CD4-positive, alpha-beta T cell (primary cell): ENCODE results near the gene HLCS. TPM values are rescaled to one million over a fixed set of nuclear protein-coding genes. Genes with fewer than 3 reads are reported as not detected.
A peak's percentile ranks its signal among the peaks of the same experiment; 100 is the strongest.

Experiments used
- ATAC-seq: fragments of 200-7000 bp; cut with Tn5 transposase; one replicate; pipeline ENCODE4 v1.10.0; 2022; ENCODE audit warnings: mild to moderate bottlenecking; ENCODE audit not compliant: poor library complexity
- CTCF ChIA-PET: fragments of 350-600 bp; sonication (Branson Sonifier 250); formaldehyde crosslinking; loops from one replicate; lab custom pipeline; 2021; ENCODE audit warnings: antibody characterized with exemption, inconsistent platforms; lab: Charles Lee
- POLR2A ChIA-PET: fragments of 350-600 bp; sonication (Branson Sonifier 250); formaldehyde crosslinking; loops from one replicate; lab custom pipeline; 2021; ENCODE audit warnings: antibody characterized with exemption, inconsistent platforms; lab: Charles Lee
- DNase-seq, 14 experiments: peaks; one replicate each; pipeline ENCODE4 v3.0.0-alpha.2; 2013 to 2020; ENCODE audit warnings: mixed read lengths in 2 of 14
- H3K27ac ChIP-seq, 2 donors: one replicate each; pipeline versions ENCODE4 v1.5.1 to v1.7.0; 2013; ENCODE audit warnings: low read length in 2 of 2, low read depth in 1 of 2, mild to moderate bottlenecking in 1 of 2
- H3K27me3 ChIP-seq, 2 experiments: 1 replicate in 1 of 2; 2 replicates in 1 of 2; pipeline versions ENCODE4 v1.6.1 to v1.7.0; 2013; ENCODE audit warnings: low read length in 2 of 2, control low read depth in 1 of 2, mild to moderate bottlenecking in 1 of 2, moderate library complexity in 1 of 2; ENCODE audit not compliant: insufficient read depth in 2 of 2, control insufficient read depth in 1 of 2
- H3K36me3 ChIP-seq: one replicate; pipeline ENCODE4 v1.6.1; 2013; ENCODE audit warnings: low read length, control low read depth; ENCODE audit not compliant: insufficient read depth
- H3K4me1 ChIP-seq: one replicate; pipeline ENCODE4 v1.6.1; 2013; ENCODE audit warnings: low read length, control low read depth; ENCODE audit not compliant: insufficient read depth
- H3K4me3 ChIP-seq: one replicate; pipeline ENCODE4 v1.5.1; 2013; ENCODE audit warnings: mild to moderate bottlenecking, low read length, moderate library complexity
- H3K9me3 ChIP-seq, 2 experiments: 1 replicate in 1 of 2; 2 replicates in 1 of 2; pipeline versions ENCODE4 v1.6.1 to v1.7.0; 2013; ENCODE audit warnings: low read length in 2 of 2, mild to moderate bottlenecking in 2 of 2, control low read depth in 1 of 2, moderate library complexity in 1 of 2; ENCODE audit not compliant: control insufficient read depth in 1 of 2, insufficient read depth in 1 of 2
- H3K27ac Mint-ChIP-seq: one replicate; pipeline ENCODE4 v1.8.0; 2020; ENCODE audit warnings: mixed read lengths
- H3K27me3 Mint-ChIP-seq: one replicate; pipeline ENCODE4 v1.8.0; 2021; ENCODE audit warnings: mixed read lengths
- H3K36me3 Mint-ChIP-seq: one replicate; pipeline ENCODE4 v1.8.0; 2021; ENCODE audit warnings: low read depth, mixed read lengths
- H3K4me1 Mint-ChIP-seq: one replicate; pipeline ENCODE4 v1.8.0; 2021; ENCODE audit warnings: low read depth, mixed read lengths
- H3K4me3 Mint-ChIP-seq: one replicate; pipeline ENCODE4 v1.8.0; 2020; ENCODE audit warnings: mild to moderate bottlenecking, mixed read lengths
- H3K9me3 Mint-ChIP-seq: one replicate; pipeline ENCODE4 v1.8.0; 2020; ENCODE audit warnings: mixed read lengths
- intact Hi-C, 2 experiments: fragments of 100-400 bp; cut with DNase I in 1 of 2; cut with micrococcal nuclease in 1 of 2; formaldehyde crosslinking; loops; one replicate each; pipeline versions ENCODE4 v1.15.1 to v1.9.0; 2023 to 2025; cut with DNase I, micrococcal nuclease
- total RNA-seq, 174 experiments: library from RNA in 2 of 174; stranded (reverse) in 2 of 174; gene quantifications; one replicate each; pipeline ENCODE4 v1.2.3 and lab custom pipeline; 2021 to 2026
- TF ChIP-seq, protein P1 (sequence below): fragments of 200-600 bp; IDR thresholded peaks from one replicate; pipeline ENCODE4 v1.8.0; 2022; ENCODE audit warnings: antibody characterized with exemption, mild to moderate bottlenecking

Gene HLCS
- total RNA-seq, 2 experiments from 2014 or later = 8.1 to 10.0 TPM

DNA sequence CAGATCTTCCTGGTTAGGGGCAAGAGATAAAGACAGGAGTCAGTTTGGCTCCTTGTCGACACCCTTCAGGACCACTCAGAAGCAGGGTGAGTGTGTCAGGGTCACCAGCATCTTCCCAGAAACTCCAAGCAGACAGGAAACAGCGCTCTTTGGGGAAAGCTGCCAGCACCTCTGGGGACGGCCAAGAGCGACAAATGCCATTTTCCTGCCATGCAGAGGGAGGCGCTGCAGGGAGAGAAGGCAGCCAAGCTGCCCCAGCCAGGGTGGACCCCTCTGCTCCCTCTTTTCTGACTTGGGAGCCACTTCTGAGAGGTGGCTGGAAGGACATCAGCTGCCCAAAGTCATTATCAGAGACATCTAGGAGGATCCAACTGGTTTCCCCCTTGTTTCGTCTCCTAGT lies 238.6 kb downstream of the HLCS start:
- intact Hi-C loops = no loop called here
- Histone ChIP-seq H3K4me1 (no peaks in the 10 kb centered on the region), H3K4me3 (no peak overlapping the region), H3K27ac (no peak overlapping the region), H3K27me3 (peaks cover 0 to 2% of the 10 kb centered on the region in 2 experiments), H3K36me3 (no peaks in the 10 kb centered on the region), H3K9me3 (peaks cover 0 to 6% of the 10 kb centered on the region in 2 experiments)
- Mint-ChIP-seq H3K36me3 (no peaks in the 10 kb centered on the region), H3K4me1 (no peaks in the 10 kb centered on the region), H3K9me3 (no peaks in the 10 kb centered on the region), H3K27ac (no peak overlapping the region), H3K27me3 (peaks cover 36% of the 10 kb centered on the region), H3K4me3 (no peak overlapping the region)
- ChIA-PET POLR2A (no interaction called here), CTCF (no interaction called here)
- peak in 1 of 14 experiments; percentile 4 for DNase-seq
- no peak for ATAC-seq
- TF ChIP-seq, protein P1, sequence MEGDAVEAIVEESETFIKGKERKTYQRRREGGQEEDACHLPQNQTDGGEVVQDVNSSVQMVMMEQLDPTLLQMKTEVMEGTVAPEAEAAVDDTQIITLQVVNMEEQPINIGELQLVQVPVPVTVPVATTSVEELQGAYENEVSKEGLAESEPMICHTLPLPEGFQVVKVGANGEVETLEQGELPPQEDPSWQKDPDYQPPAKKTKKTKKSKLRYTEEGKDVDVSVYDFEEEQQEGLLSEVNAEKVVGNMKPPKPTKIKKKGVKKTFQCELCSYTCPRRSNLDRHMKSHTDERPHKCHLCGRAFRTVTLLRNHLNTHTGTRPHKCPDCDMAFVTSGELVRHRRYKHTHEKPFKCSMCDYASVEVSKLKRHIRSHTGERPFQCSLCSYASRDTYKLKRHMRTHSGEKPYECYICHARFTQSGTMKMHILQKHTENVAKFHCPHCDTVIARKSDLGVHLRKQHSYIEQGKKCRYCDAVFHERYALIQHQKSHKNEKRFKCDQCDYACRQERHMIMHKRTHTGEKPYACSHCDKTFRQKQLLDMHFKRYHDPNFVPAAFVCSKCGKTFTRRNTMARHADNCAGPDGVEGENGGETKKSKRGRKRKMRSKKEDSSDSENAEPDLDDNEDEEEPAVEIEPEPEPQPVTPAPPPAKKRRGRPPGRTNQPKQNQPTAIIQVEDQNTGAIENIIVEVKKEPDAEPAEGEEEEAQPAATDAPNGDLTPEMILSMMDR = no peak

DNA sequence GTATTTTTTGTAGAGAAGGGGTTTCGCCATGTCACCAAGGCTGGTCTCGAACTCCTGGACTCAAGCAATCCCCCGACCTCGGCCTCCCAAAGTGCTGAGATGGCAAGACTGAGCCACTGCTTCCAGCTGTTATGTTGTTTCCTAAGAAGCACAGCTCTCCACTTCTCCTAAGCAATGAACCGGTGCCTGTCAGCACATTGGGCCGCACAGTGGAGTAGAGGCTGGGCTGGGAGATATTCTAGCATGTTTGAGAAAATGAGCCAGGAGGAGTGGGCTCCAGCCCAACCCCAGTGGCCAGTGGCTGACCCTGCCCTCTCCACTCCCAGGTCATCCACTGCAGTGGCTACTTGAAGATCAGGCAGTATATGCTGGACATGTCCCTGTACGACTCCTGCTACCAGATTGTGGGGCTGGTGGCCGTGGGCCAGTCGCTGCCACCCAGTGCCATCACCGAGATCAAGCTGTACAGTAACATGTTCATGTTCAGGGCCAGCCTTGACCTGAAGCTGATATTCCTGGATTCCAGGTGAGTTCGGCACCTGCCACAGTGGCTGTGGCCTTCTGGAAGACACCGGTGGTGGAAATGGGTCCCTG lies 240.6 kb downstream of the HLCS start:
- peak in 1 of 14 experiments; percentile 30 for DNase-seq
- CTCF ChIA-PET = no interaction called here
- ATAC-seq = no peak

DNA sequence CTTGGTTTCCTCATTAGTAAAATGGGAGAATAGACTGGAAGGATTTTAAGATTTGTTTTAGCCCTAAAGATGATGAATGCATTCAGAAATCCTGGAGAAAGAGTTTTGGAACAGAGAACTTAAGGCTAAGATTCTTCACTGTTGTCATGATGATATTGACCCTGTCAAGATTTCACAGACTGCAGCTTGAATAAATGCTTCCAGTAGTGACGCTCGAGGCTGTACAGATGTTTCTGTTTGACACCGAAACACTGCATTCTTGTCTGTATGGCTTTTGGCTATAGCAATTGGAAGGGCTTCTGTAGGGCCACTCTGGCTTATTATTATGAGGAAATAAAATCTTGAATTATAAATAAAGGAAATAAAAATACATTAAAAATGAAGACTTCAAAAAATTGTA lies 241.8 kb downstream of the HLCS start:
- intact Hi-C loops = no loop called here
- H3K27me3 Mint-ChIP-seq = peaks cover 39% of the 10 kb centered on the region
- POLR2A ChIA-PET = no interaction called here

More for the DNA sequence above, 240.6 kb downstream of the HLCS start:
- intact Hi-C loops = no loop called here
- no peak overlapping the region for H3K27ac ChIP-seq
- no peaks in the 10 kb centered on the region for H3K4me1 ChIP-seq
- no peaks in the 10 kb centered on the region for H3K36me3 ChIP-seq
- Mint-ChIP-seq H3K9me3 (no peaks in the 10 kb centered on the region), H3K4me1 (no peaks in the 10 kb centered on the region), H3K36me3 (no peaks in the 10 kb centered on the region), H3K27ac (no peak overlapping the region), H3K4me3 (no peak overlapping the region), H3K27me3 (peaks cover 36% of the 10 kb centered on the region)
- POLR2A ChIA-PET = no interaction called here
- H3K27me3 ChIP-seq = no peaks in the 10 kb centered on the region
- TF ChIP-seq, protein P1 = no peak
- no peak overlapping the region for H3K4me3 ChIP-seq
- peaks cover 0 to 6% of the 10 kb centered on the region in 2 experiments for H3K9me3 ChIP-seq

More for the DNA sequence above, 241.8 kb downstream of the HLCS start:
- TF ChIP-seq, protein P1 = no peak
- Mint-ChIP-seq H3K27ac (no peak overlapping the region), H3K4me3 (no peak overlapping the region), H3K9me3 (no peaks in the 10 kb centered on the region), H3K36me3 (no peaks in the 10 kb centered on the region), H3K4me1 (no peaks in the 10 kb centered on the region)
- DNase-seq (no peak), ATAC-seq (no peak)
- no peaks in the 10 kb centered on the region for H3K36me3 ChIP-seq
- peaks cover 0 to 6% of the 10 kb centered on the region in 2 experiments for H3K9me3 ChIP-seq
- no peak overlapping the region for H3K27ac ChIP-seq
- H3K27me3 ChIP-seq = no peaks in the 10 kb centered on the region
- no peaks in the 10 kb centered on the region for H3K4me1 ChIP-seq
- CTCF ChIA-PET = interaction anchor here (0.6 kb wide), 1 partner anchor 465 kb away, joined by 6 read pairs; no protein-coding TSS in a partner anchor
- H3K4me3 ChIP-seq = no peak overlapping the region
